ENCODE results near the gene SYK.

- TF ChIP-seq CTCF (IDR thresholded peaks at IDR 0.05; ENCODE audit: poor library complexity) = no peak
- no peak for TF ChIP-seq EZH2phosphoT487 (IDR thresholded peaks at IDR 0.05; ENCODE audit: low read depth, severe bottlenecking, unreplicated experiment)
Observed at GRCh38 chr9:90774071-90774470, 27.5 kb upstream of the SYK start.
